8988T (cell line): ENCODE results near the gene ZNF888.
A peak's percentile ranks its signal among the peaks of the same experiment; 100 is the strongest.
"Not testable (repeated sequence)": the region's sequence is repeated elsewhere in the genome, so short reads cannot be mapped to it uniquely, and the experiment has no call there.

ENCODE experiments used
- DNase-seq: peaks from one replicate; pipeline ENCODE4 v3.0.0; 2011

Gene ZNF888

GRCh38 chr19:52922841-52923777 lies at the start of gene ZNF888:
Gene ZNF888, minus strand, starts transcription at chr19:52923428. Its CDS starts 5,555 bp downstream, at chr19:52917873.
- peak; percentile 47 for DNase-seq

- DNase-seq, result no peak
Observed at GRCh38 chr19:52967772-52968171, 44.5 kb upstream of the ZNF888 start.

- DNase-seq, result no peak
Observed at GRCh38 chr19:52963247-52963618, 40.0 kb upstream of the ZNF888 start.

GRCh38 chr19:52962394-52963246 lies 39.4 kb upstream of the ZNF888 start, which contains the start of gene ZNF816:
Gene ZNF816, minus strand, starts transcription at chr19:52962881. Its CDS starts 6,792 bp downstream, at chr19:52956089.
- peak; percentile 69 for DNase-seq

- DNase-seq, result no peak
Observed at GRCh38 chr19:52961981-52962380, 38.8 kb upstream of the ZNF888 start.

- DNase-seq, result no peak
Observed at GRCh38 chr19:52959613-52960295, 36.5 kb upstream of the ZNF888 start.

GRCh38 chr19:52957591-52957990 lies 34.4 kb upstream of the ZNF888 start:
- no peak for DNase-seq

GRCh38 chr19:52956917-52957316 lies 33.7 kb upstream of the ZNF888 start:
- no peak for DNase-seq

GRCh38 chr19:52949422-52949821 lies 26.2 kb upstream of the ZNF888 start:
- DNase-seq, result no peak

GRCh38 chr19:52948025-52948770 lies 25.0 kb upstream of the ZNF888 start:
- DNase-seq, result no peak

GRCh38 chr19:52946322-52947310 lies 23.4 kb upstream of the ZNF888 start:
- no peak for DNase-seq

- DNase-seq, result no peak
Observed at GRCh38 chr19:52945652-52946321, 22.6 kb upstream of the ZNF888 start.

GRCh38 chr19:52944703-52945493 lies 21.7 kb upstream of the ZNF888 start:
- DNase-seq, result not testable (repeated sequence)

GRCh38 chr19:52943884-52944643 lies 20.8 kb upstream of the ZNF888 start:
- no peak for DNase-seq

- DNase-seq, result no peak
Observed at GRCh38 chr19:52943134-52943883, 20.1 kb upstream of the ZNF888 start.

- DNase-seq, result peak; percentile 34
Observed at GRCh38 chr19:52942386-52943133, 19.3 kb upstream of the ZNF888 start.

- no peak for DNase-seq
Observed at GRCh38 chr19:52941941-52942385, 18.7 kb upstream of the ZNF888 start.
